ENCODE measurements around the gene WDR43. TPM values are rescaled to one million over a fixed set of nuclear protein-coding genes. Genes with fewer than 3 reads are reported as not detected.

WDR43 gene
- total and polyA plus RNA-seq, 9 of the 15 experiments (the other 6 are each of a cell fraction or from before 2014, with no cell fraction given): 34.6 to 197 (median 105) TPM

DNA sequence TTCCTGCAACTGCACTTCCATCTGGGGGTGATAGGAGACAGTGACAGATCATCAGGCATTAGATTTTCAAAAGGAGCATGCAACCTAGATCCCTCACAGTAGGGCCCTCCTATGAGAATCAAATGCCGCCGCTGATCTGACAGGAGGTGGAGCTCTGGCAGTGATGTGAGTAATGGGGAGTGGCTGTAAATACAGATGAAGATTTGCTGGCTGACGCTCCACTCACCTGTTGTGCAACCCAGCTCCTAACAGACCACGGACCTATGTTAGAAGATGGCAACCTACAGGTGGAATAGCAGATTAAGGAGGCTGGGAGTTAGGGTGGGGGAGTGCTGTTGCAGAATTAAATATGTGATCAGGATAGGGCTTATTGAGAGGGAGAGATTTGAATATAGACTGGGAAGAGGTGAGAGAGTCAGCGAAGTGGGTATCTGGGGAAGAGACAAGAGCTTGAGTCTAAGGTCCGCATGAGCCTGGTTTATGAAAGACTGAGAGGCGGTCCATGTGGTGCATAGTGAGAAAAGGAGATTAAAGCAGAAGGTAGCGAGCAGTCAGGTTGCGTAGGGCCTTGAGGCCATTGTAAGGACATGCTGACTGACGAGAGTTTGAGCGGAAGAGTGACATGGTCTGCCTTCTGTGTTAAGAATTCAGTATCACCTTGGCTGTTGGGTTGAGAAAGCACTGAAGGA lies 55.3 kb downstream of the WDR43 start (continued):
- no peak for TF ChIP-seq ZNF407 (IDR thresholded peaks at IDR 0.05; ENCODE audit: low read depth)
- no peak for TF ChIP-seq ZNF780A (CRISPR knock-in tag; IDR thresholded peaks at IDR 0.05)
- no peak for TF ChIP-seq KAT8 (IDR thresholded peaks at IDR 0.05; ENCODE audit: low read depth)
- no peak for TF ChIP-seq ZNF695 (CRISPR knock-in tag; IDR thresholded peaks at IDR 0.05)
- TF ChIP-seq, protein P1, sequence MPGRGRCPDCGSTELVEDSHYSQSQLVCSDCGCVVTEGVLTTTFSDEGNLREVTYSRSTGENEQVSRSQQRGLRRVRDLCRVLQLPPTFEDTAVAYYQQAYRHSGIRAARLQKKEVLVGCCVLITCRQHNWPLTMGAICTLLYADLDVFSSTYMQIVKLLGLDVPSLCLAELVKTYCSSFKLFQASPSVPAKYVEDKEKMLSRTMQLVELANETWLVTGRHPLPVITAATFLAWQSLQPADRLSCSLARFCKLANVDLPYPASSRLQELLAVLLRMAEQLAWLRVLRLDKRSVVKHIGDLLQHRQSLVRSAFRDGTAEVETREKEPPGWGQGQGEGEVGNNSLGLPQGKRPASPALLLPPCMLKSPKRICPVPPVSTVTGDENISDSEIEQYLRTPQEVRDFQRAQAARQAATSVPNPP (IDR thresholded peaks at IDR 0.05; ENCODE audit: borderline replicate concordance, insufficient read depth, insufficient read length): no peak
- no peak for TF ChIP-seq RFX5 (IDR thresholded peaks at IDR 0.05; ENCODE audit: low read depth, low read length)
- no peak for TF ChIP-seq SREBF1 (IDR thresholded peaks at IDR 0.05; ENCODE audit: borderline replicate concordance, low read depth, low read length)
- no peak for TF ChIP-seq SP2 (IDR thresholded peaks at IDR 0.05; ENCODE audit: extremely low read depth, low read depth, low read length, poor library complexity, severe bottlenecking)
- TF ChIP-seq ZBTB1 (CRISPR knock-in tag; IDR thresholded peaks at IDR 0.05; ENCODE audit: borderline replicate concordance, low read depth): no peak
- no peak for TF ChIP-seq ZNF280A (IDR thresholded peaks at IDR 0.05; ENCODE audit: low read depth, partially characterized antibody)
- no peak for TF ChIP-seq MTA2 (IDR thresholded peaks at IDR 0.05; ENCODE audit: low read depth)
- no peak for TF ChIP-seq FIP1L1 (IDR thresholded peaks at IDR 0.05; ENCODE audit: low read depth, low read length, poor library complexity, severe bottlenecking)
